Tibial nerve (tissue), 3 donors: Measurements from ENCODE around the gene TKT.

Experiments
- POLR2A ChIP-seq, 2 donors: fragments of 450-650 bp; IDR thresholded peaks; one replicate each; pipeline ENCODE4 v1.6.1; 2017; ENCODE audit warnings: antibody characterized with exemption in 2 of 2, mild to moderate bottlenecking in 2 of 2, moderate library complexity in 2 of 2
- TF ChIP-seq, protein P1 (sequence below), 5 experiments: fragments of 200-600 bp in 3 of 5; fragments of 450-650 bp in 2 of 5; sonication (generic) in 3 of 5; IDR thresholded peaks; one replicate each; pipeline ENCODE4 v1.5.1; 2016 to 2019; ENCODE audit warnings: antibody characterized with exemption in 5 of 5, mild to moderate bottlenecking in 3 of 5, moderate library complexity in 2 of 5

DNA sequence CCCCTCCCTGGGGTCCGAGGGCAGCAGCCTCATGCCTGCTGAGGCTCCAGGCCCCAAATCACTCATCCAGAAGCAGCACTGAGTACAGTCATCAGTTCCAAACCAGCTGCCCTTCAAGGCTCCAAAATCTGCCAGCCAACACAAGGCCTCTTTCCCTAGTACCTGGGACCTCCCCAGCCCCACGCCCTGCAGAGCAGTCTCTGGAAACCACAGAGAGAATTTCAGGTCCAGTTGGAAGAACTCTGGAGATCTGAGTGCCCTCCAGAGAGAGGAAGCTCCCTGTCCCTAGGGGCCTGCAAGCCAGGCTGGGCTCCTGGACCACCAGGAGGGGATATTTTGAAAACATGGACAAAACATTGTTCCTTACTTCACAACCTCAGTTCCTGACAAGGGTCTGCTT is 26.2 kb downstream of the TKT start:
- TF ChIP-seq, protein P1, sequence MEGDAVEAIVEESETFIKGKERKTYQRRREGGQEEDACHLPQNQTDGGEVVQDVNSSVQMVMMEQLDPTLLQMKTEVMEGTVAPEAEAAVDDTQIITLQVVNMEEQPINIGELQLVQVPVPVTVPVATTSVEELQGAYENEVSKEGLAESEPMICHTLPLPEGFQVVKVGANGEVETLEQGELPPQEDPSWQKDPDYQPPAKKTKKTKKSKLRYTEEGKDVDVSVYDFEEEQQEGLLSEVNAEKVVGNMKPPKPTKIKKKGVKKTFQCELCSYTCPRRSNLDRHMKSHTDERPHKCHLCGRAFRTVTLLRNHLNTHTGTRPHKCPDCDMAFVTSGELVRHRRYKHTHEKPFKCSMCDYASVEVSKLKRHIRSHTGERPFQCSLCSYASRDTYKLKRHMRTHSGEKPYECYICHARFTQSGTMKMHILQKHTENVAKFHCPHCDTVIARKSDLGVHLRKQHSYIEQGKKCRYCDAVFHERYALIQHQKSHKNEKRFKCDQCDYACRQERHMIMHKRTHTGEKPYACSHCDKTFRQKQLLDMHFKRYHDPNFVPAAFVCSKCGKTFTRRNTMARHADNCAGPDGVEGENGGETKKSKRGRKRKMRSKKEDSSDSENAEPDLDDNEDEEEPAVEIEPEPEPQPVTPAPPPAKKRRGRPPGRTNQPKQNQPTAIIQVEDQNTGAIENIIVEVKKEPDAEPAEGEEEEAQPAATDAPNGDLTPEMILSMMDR (IDR thresholded peaks at IDR 0.05) = no peak
- TF ChIP-seq POLR2A (IDR thresholded peaks at IDR 0.05) = no peak
